COR-L47 (cell line): Measurements from ENCODE around the gene CIART.
"Not testable (repeated sequence)": the region's sequence is repeated elsewhere in the genome, so short reads cannot be mapped to it uniquely, and the experiment has no call there.

ENCODE experiments used
- DNase-seq: peaks from one replicate; lab custom pipeline; 2025; lab: John Stamatoyannopoulos, UW

CIART gene

GRCh38 chr1:150309758-150310508, 27.6 kb downstream of the CIART start:
- peak; percentile 65 for DNase-seq

GRCh38 chr1:150311762-150312161, 29.4 kb downstream of the CIART start:
- no peak for DNase-seq

GRCh38 chr1:150314691-150315090, 32.3 kb downstream of the CIART start:
- not testable (repeated sequence) for DNase-seq

- no peak for DNase-seq
Observed at GRCh38 chr1:150320667-150320978, 38.3 kb downstream of the CIART start.

GRCh38 chr1:150321826-150322166, 39.4 kb downstream of the CIART start:
- no peak for DNase-seq

GRCh38 chr1:150322310-150322709, 40.0 kb downstream of the CIART start:
- no peak for DNase-seq

GRCh38 chr1:150332651-150333290, 50.4 kb downstream of the CIART start:
- DNase-seq = no peak
